GM19452 (cell line): ENCODE data around the gene NT5C3B.
"Not testable (repeated sequence)": the region's sequence is repeated elsewhere in the genome, so short reads cannot be mapped to it uniquely, and the experiment has no call there.

Experiments used
- ATAC-seq: cut with Tn5 transposase; IDR thresholded peaks from one replicate; pipeline ENCODE4 v1.9.1; 2021; ENCODE audit not compliant: unreplicated experiment

NT5C3B gene

GRCh38 chr17:41835800-41836549 lies at the start of gene NT5C3B:
TSS of gene NT5C3B (minus strand) at chr17:41836232. CDS start at chr17:41836193, 39 bp downstream.
- ATAC-seq, result no peak

- no peak for ATAC-seq
Observed at GRCh38 chr17:41885733-41886132, 49.7 kb upstream of the NT5C3B start.

GRCh38 chr17:41882756-41883155 lies 46.7 kb upstream of the NT5C3B start:
- no peak for ATAC-seq

GRCh38 chr17:41880130-41880529 lies 44.1 kb upstream of the NT5C3B start:
- ATAC-seq, result no peak

GRCh38 chr17:41874293-41874670 lies 38.2 kb upstream of the NT5C3B start:
- ATAC-seq, result not testable (repeated sequence)

GRCh38 chr17:41873559-41874292 lies 37.7 kb upstream of the NT5C3B start:
- ATAC-seq, result no peak

- no peak for ATAC-seq
Observed at GRCh38 chr17:41871789-41872188, 35.8 kb upstream of the NT5C3B start.

GRCh38 chr17:41870627-41871026 lies 34.6 kb upstream of the NT5C3B start:
- ATAC-seq, result no peak

GRCh38 chr17:41870097-41870496 lies 34.1 kb upstream of the NT5C3B start:
- no peak for ATAC-seq

- ATAC-seq, result no peak
Observed at GRCh38 chr17:41869426-41869825, 33.4 kb upstream of the NT5C3B start.

GRCh38 chr17:41868568-41868967 lies 32.5 kb upstream of the NT5C3B start:
- no peak for ATAC-seq

GRCh38 chr17:41865596-41865893 lies 29.5 kb upstream of the NT5C3B start:
- ATAC-seq, result no peak

GRCh38 chr17:41864836-41865595 lies 29.0 kb upstream of the NT5C3B start, which contains the start of gene KLHL11:
TSS of gene KLHL11 (minus strand) at chr17:41865423. CDS start at chr17:41865370, 53 bp downstream.
- peak; percentile 87 for ATAC-seq

GRCh38 chr17:41864498-41864835 lies 28.4 kb upstream of the NT5C3B start:
- no peak for ATAC-seq

GRCh38 chr17:41863074-41863848 lies 27.2 kb upstream of the NT5C3B start:
- ATAC-seq, result no peak

- ATAC-seq, result no peak
Observed at GRCh38 chr17:41860254-41860931, 24.4 kb upstream of the NT5C3B start.

GRCh38 chr17:41851382-41851781 lies 15.3 kb upstream of the NT5C3B start:
- ATAC-seq, result not testable (repeated sequence)

- no peak for ATAC-seq
Observed at GRCh38 chr17:41849251-41849990, 13.4 kb upstream of the NT5C3B start.

- ATAC-seq, result no peak
Observed at GRCh38 chr17:41848788-41849187, 12.8 kb upstream of the NT5C3B start.

- ATAC-seq, result no peak
Observed at GRCh38 chr17:41844971-41845370, 8.9 kb upstream of the NT5C3B start.
